ENCODE measurements around the gene APC2.
A peak's percentile ranks its signal among the peaks of the same experiment; 100 is the strongest.
"Not testable (repeated sequence)": the region's sequence is repeated elsewhere in the genome, so short reads cannot be mapped to it uniquely, and the experiment has no call there.

The APC2 gene

DNA sequence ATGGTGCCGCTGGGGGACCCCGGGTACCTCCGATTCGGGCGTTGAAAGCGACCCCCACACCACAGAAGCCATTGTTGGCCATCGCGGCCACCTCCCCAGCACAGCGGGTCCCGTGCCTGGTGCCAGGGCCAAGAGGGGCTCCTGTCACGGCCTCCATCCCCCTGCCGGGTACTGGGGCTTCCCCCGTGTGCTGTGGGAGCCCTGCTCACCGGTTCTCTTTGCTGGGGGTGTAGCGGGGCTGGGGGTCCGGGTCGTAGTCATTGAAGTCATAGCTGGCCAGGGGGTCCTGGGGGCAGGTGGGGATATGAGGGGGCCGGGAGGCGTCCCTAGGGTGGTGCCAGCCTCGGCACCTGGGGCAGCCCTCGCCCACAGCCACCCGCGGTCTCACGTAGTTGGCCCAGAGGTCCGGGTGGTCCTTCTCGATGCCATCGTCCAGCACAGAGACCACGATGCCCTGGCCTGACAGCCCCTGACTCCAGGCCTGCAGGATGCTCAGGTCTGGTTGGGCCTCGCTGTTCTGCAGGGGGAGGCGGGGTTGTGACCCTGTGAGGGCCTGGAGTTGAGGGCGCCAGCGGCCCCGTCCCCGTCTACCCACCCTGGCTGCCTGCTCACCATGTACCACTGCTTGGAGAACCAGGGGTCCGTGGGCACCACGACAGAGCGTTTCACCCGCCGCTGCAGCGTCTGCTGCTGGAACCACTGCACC, 37.8 kb downstream of the APC2 start:
- DNase-seq: no peak
- in situ Hi-C loops (cut with HindIII; ENCODE audit: low pct_ligation_motif_present, low pct_unique_long_range_greater_than_20kb, low sequenced_read_pairs): no loop called here

DNA sequence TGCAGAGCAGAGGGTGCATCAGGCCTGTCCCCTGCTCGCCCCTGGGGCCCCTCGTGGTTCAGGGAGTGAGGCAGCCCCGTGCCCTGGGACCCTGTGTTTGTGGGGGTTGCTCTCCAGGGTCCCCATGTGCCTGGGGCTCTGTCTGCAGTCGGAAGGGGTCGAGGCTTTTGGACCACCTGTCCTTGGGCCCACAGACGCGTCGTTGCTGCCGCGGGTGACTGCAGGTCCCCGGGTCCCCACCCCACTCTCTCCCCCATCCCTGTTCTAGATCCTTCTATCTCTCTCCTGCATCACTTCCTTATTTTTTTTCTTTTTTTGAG, 38.3 kb downstream of the APC2 start:
- in situ Hi-C loops (cut with HindIII; ENCODE audit: low pct_ligation_motif_present, low pct_unique_long_range_greater_than_20kb, low sequenced_read_pairs): no loop called here
- no peak for DNase-seq

DNA sequence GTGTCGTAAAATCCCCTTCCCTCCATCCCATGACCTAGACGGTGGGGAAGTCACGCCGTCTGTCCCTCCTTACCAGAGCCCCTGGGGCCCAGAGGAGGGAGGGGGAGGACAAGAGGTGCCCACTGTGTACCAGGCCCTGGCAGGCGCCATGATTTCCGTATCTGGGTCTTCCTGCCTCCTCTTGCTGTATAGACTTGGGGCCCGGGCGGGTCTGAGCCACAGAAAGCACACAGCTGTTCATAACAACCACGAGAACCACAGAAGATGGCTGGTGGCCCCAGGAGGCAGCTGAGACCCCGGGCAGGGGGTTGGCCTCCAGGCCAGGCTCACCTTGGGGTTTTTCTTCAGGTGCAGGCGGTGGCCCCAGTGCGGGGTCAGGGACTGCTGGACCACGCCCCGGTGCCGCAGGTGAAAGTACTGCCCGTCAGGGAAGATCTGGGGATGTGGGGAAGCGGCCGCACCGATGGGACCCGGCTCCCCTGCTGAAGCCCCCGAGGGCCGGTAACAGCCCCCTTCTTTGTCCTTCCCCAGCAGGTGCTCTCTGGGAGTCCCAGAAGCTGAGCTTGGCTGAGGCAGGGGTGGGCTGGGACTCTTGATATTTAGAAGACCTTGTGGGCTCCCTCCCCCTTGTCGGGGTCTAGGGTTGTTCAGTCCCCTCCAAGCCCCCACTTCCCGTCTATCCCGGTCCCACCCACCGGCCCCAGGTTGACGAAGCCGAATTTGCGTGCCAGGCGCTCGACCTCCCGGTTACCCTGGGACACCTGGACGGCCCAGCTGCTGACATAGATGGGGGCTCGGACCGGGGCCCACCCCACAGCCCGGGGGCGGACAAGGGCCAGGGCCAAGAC, 39.8 kb downstream of the APC2 start:
- DNase-seq: no peak
- in situ Hi-C loops (cut with HindIII; ENCODE audit: low pct_ligation_motif_present, low pct_unique_long_range_greater_than_20kb, low sequenced_read_pairs): no loop called here

DNA sequence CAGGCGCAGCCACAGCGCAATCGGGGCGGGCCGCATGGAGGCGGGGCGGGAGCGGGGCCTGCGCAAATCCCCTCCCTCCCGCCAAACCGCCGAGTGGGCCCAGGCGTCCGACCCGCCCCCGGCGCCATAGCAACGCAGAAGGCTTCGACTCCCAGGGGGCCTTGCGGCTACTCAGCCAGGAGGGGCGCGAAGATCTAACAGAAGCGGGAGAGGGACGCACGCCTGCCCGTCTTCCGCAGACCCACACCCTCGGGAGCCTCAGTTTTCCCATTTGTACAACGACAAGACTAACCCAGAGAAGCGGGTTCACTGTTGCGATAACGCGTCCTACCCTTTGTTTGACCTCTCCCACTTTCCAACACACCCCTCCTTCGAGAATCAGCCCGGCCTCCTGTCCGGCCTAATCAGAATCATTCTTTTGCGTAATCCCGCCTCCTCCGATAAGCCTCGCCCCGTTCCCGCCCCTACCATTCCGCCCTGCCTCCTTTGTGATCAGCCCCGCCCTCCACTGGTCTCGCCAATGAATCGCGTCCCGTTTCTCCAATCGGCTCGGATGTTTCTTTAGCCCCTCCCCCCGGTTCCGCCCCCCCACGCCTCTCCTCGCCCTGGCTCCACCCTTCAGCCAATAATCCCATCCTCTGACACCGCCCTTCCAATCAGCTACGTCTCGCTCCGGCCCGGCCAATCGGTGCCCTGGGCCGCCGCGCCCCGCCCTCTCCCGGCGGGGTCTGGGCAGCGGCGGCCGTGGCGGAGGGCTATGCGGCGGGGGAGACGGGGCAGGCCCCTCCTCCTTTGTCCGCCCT, 40.6 kb downstream of the APC2 start, which contains the start of gene PCSK4:
Gene PCSK4 (minus strand): TSS at position 40 of the 803 bp plus-strand sequence. CDS start 4 bp downstream, at position 36.
- in situ Hi-C loops (cut with HindIII; ENCODE audit: low pct_ligation_motif_present, low pct_unique_long_range_greater_than_20kb, low sequenced_read_pairs): no loop called here
- peak; percentile 94 for DNase-seq

DNA sequence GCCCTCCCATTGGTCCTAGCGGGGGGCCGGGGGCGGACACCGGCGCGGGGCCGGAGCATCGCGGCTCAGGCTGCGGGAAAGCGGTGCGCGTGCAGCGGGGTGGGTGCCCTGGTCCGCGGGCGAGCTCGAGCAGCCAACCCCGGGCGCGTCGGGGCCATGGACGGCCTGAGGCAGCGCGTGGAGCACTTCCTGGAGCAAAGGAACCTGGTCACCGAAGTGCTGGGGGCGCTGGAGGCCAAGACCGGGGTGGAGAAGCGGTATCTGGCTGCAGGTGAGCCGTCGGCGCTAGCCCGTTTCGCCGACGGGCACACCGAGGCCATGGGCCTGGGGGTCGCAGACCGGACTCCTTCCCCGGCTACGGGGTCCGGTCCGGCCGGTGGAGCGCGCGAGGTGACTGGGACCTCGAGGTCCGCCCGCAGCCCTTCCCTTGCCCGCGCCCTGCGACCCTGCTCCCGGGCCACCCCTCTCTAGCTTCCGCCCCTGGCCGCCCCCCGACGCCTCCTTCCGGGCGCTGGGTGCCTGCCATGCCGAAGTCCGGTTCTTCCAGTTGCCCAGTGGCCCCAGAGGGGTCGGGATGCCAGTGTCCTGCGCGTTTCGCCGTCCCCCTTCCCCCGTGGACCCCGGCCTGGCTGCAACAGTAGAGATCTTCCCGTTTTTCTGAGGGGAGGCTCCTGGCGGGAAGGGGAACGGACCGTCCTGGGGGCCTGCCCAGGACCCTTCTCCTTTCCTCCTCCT, 41.4 kb downstream of the APC2 start, which contains the start of gene REEP6:
Gene REEP6 (plus strand): TSS at position 68 of the 735 bp plus-strand sequence. CDS start 89 bp downstream, at position 157.
- DNase-seq: no peak

DNA sequence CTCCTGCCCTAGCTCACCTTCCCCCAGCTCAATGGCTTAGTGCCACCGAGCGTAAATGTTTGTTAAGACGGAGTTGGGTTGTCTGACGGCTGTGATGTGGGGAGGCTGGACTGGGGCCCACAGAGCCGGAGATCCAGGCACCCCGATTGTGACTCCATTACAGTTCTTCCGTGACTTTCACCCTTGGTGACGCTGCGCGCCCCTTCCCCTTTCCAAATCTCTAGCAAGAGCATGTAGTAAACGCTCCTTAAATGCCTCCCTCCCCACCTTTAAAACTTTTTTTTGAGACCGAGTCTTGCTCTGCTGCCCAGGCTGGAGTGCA, 41.9 kb downstream of the APC2 start:
- in situ Hi-C loops (cut with HindIII; ENCODE audit: low pct_ligation_motif_present, low pct_unique_long_range_greater_than_20kb, low sequenced_read_pairs): no loop called here
- DNase-seq: no peak

More for the DNA sequence above, 41.4 kb downstream of the APC2 start, which contains the start of gene REEP6:
- in situ Hi-C loops (cut with HindIII; ENCODE audit: low pct_ligation_motif_present, low pct_unique_long_range_greater_than_20kb, low sequenced_read_pairs): no loop called here

DNA sequence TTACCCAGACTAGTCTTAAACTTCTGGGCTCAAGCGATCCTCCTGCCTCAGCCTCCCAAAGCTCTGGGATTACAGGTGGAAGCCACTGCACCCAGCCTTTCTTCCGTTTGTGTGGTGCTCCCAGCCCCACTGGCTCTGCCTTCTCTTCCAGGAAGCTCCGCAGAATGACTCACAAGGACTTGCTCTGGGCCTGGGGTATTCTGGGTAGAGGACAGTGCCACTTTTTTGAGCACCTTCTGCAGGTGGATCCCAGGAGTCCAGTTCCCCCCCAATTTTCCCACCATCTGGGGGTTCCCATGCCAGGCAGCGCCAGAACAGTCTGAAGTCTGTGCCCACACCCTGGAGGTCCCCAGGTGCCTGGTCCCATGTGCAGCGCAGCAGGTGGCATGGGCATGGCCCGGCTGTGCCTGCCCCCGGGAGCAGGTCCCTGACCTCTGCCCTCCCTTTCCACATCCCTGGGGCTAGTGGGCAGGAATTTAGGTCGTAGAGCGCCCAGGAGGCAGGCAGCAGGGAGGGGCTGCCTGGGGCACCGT, 42.6 kb downstream of the APC2 start:
- in situ Hi-C loops (cut with HindIII; ENCODE audit: low pct_ligation_motif_present, low pct_unique_long_range_greater_than_20kb, low sequenced_read_pairs): no loop called here
- DNase-seq: peak; percentile 31

DNA sequence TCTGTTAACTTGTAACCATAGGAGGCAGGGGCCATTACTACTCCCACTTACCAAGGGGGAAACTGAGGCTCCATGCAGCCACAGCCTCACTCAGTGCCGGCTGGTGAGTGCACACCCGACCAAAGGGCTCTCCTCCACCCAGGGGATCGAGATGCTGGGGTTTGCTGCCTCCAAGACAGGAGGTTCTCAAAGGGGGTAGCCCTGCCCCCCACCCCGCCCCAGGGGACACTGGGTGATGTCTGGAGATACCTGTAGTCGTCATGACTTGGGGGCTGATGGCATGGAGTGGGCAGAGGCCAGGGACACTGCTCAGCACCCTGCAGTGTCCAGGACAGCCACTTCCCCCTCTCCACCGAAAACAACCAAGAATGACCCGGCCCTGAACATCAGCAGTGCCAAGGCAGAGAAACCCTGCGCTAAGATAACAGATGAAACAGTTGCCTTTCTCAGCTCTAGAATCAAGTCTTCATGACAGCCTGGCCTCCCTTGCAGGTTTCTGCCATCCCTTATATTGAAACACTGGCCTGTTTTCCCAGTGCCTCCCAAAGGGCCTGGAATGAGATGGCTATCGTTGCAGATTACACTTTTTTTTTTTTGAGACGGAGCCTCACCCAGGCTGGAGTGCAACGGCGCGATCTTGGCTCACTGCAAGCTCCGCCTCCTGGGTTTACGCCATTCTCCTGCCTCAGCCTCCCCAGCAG, 44.3 kb downstream of the APC2 start:
- no peak for DNase-seq
- in situ Hi-C loops (cut with HindIII; ENCODE audit: low pct_ligation_motif_present, low pct_unique_long_range_greater_than_20kb, low sequenced_read_pairs): no loop called here

DNA sequence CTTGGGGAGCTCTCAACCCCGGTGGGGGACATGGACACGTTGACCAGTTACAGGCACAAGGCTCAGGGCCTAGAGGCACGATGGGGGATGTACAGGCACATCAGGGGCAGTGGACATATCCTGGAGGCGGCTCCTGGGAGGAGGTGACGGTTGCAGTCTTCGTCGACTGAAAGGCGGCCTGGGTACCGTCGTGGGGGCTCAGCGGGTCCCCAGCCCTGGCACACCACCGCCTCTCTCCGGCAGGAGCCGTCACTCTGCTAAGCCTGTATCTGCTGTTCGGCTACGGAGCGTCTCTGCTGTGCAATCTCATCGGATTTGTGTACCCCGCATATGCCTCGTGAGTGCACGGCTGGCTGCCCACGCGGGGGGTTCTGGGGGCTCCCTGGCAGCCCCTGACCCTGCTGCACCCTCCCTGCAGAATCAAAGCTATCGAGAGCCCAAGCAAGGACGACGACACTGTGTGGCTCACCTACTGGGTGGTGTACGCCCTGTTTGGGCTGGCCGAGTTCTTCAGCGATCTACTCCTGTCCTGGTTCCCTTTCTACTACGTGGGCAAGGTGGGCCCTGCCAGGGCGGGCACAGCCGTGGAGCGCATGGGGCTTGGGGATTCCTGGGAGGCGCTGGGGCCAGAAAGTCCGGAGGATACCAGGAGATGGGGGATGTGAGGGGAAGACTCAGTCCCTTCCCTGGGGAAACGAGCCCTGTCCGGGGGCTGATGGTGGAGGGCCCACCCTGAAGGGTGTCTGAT, 45.3 kb downstream of the APC2 start:
- in situ Hi-C loops (cut with HindIII; ENCODE audit: low pct_ligation_motif_present, low pct_unique_long_range_greater_than_20kb, low sequenced_read_pairs): no loop called here
- no peak for DNase-seq

DNA sequence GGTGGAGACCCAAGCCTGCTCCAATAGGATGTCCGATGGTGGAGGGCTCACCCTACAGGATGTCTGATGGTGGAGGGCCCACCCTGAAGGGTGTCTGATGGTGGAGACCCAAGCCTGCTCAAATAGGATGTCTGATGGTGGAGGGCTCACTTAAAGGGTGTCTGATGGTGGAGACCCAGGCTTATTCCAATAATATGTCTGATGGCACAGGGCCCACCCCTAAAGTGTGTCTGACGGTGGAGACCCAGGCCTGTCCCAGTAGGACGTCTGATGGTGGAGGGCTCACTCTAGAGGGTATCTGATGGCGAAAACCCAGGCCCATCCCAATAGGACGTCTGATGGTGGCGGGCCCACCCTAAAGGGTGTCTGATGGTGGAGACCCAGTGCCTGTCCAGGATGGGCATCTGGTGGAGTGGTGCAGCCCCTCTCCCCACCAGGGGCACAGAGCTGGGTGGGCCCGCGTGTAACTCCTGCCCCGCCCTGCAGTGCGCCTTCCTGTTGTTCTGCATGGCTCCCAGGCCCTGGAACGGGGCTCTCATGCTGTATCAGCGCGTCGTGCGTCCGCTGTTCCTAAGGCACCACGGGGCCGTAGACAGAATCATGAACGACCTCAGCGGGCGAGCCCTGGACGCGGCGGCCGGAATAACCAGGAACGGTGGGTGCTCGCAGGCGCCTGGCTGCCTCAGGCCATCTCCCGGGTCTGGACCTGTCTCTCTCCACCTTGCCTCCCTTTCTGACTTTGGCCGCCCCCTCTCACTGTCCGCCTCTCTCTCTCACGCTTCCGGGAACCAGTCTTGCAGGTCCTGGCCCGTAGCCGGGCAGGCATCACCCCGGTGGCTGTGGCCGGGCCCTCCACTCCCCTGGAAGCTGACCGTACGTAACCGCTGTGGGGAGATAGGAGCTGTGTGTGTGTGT, 46.1 kb downstream of the APC2 start:
- in situ Hi-C loops (cut with HindIII; ENCODE audit: low pct_ligation_motif_present, low pct_unique_long_range_greater_than_20kb, low sequenced_read_pairs): no loop called here
- no peak for DNase-seq

DNA sequence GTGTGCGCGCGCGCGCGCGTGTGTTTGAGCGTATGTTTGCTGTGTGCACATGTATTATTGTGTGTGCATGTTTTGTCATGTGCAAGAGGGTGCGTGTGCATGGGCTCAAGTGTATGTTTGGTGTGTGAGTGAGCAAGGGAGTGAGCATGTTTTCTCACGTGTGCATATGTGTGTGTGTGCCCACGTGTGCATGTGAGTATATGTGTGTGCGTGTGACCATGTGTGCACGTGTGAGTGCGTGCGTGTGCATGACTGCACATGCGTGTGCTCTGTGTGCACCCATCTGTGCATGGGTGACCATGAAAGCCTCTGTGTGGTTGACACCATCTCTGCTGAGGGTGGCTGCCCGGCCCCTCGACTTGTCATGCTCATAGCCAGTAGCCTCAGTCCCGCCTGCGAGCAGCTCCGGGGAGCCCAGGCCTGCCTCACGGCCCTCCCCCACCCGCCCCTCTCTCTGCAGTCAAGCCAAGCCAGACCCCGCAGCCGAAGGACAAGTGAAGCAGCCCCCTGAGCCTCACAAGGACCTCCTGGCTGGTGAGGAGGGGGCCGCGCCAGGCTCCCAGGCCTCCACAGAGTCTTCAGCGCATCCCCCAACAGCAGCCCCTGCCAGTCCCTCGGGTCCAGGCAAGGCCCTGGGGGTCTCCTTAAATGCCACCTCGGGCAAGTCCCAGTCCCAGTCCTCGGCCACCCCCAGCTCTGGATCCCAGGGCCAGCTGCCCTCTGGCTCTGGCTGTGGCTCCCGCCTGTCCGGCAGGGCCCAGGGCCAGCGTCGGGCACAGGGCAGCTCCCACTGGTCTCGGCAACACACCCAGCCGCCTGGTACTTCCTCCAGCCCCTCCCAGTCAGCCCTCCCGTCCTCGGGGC, 47.0 kb downstream of the APC2 start:
- in situ Hi-C loops (cut with HindIII; ENCODE audit: low pct_ligation_motif_present, low pct_unique_long_range_greater_than_20kb, low sequenced_read_pairs): no loop called here
- DNase-seq: no peak

DNA sequence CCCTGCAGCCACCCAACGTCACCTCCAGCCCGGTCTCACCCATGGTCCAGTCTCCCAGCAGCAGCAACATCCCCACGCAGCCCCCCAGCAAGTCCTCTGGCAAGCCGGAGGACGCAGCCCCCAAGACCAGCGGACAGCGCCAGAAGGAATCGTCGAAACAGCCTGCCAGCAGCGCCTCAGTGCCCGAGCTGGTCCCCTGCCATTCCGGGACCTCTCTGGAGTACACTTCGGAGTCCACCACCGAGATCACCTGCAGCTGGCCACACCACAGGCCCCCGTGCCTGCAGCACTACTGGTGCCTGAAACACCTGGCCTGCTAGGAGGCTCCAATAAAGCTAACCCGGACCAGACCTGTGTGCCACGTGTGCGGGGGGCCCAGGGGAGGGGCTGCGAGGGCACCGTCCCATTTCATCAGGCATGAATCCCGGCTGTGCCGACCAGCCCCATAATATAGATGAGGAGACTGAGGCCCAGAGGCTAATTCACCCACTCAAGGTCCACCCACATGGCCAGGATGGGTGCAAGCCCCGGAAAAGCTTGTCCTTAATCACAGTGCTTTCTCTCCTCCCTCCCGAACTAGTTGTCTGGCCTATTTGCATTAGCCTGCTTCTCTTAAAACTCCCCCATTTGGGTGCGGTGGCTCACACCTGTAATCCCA, 47.8 kb downstream of the APC2 start:
- DNase-seq: no peak
- in situ Hi-C loops (cut with HindIII; ENCODE audit: low pct_ligation_motif_present, low pct_unique_long_range_greater_than_20kb, low sequenced_read_pairs): no loop called here

DNA sequence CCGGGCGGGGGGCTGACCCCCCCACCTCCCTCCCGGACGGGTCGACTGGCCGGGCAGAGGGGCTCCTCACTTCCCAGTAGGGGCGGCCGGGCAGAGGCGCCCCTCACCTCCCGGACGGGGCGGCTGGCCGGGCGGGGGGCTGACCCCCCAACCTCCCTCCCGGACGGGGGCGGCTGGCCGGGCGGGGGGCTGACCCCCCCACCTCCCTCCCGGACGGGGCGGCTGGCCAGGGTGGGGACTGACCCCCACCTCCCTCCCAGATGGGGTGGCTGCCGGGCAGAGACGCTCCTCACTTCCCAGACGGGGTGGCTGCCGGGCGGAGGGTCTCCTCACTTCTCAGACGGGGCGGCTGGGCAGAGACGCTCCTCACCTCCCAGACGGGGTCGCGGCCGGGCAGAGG, 49.3 kb downstream of the APC2 start:
- DNase-seq; in situ Hi-C loops (cut with HindIII; ENCODE audit: low pct_ligation_motif_present, low pct_unique_long_range_greater_than_20kb, low sequenced_read_pairs): not testable (repeated sequence)

DNA sequence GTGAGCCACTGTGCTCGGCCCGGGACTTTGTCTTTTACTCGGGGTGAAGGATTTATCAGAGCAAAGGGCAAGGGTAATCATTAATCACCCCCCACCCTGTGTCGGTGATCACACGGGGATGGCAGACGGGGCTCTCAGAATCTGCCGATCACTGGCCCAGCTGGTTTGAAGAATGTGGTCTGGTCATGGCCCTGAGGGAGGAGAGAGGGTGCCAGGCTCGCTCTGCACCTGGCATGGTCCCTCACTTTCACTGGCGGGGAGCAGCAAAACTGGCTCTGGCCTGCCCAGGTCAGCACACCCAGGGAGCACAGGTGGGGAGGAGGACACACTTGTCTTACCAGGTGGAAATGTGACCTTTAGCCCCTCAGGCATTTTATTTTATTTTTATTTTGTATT, 51.3 kb downstream of the APC2 start:
- in situ Hi-C loops (cut with HindIII; ENCODE audit: low pct_ligation_motif_present, low pct_unique_long_range_greater_than_20kb, low sequenced_read_pairs): no loop called here
- DNase-seq: peak; percentile 66
